Fibroblast of lung (primary cell): ENCODE results near the gene CERS1.

ENCODE experiments used
- EZH2 ChIP-seq: IDR thresholded peaks from 2 replicates; pipeline ENCODE4 v1.5.1; 2012; ENCODE audit warnings: low read length, control low read depth, mild to moderate bottlenecking; ENCODE audit errors: missing control alignments
- TF ChIP-seq, protein P1 (sequence below), 2 donors: IDR thresholded peaks in 1 of 2; conservative IDR thresholded peaks in 1 of 2; 1 replicate in 1 of 2; 2 replicates in 1 of 2; pipeline ENCODE4 v1.5.1; 2011 to 2012; ENCODE audit warnings: low read length in 2 of 2, control low read depth in 1 of 2, inconsistent platforms in 1 of 2, low read depth in 1 of 2, mild to moderate bottlenecking in 1 of 2

DNA sequence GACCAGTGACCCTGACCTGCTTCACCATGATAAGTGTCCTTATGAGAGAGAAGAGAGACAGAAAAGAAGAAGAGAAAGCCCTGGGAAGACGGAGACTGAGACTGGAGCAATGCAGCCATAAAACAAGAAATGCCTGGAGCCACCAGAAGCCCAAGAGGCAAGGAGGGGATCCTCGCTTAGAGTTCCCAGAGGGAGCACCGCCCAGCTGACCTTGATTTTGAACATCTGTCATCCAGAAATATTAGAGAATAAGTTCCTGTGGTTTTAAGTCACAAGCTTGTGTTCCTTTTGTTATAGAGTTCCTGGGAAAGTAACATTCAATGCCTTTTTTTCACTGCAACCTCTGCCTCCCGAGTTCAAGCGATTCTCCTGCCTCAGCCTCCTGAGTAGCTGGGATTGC is 20.2 kb downstream of the CERS1 start:
- TF ChIP-seq, protein P1, sequence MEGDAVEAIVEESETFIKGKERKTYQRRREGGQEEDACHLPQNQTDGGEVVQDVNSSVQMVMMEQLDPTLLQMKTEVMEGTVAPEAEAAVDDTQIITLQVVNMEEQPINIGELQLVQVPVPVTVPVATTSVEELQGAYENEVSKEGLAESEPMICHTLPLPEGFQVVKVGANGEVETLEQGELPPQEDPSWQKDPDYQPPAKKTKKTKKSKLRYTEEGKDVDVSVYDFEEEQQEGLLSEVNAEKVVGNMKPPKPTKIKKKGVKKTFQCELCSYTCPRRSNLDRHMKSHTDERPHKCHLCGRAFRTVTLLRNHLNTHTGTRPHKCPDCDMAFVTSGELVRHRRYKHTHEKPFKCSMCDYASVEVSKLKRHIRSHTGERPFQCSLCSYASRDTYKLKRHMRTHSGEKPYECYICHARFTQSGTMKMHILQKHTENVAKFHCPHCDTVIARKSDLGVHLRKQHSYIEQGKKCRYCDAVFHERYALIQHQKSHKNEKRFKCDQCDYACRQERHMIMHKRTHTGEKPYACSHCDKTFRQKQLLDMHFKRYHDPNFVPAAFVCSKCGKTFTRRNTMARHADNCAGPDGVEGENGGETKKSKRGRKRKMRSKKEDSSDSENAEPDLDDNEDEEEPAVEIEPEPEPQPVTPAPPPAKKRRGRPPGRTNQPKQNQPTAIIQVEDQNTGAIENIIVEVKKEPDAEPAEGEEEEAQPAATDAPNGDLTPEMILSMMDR (conservative IDR thresholded peaks at IDR 0.05 in 1 of 2, IDR thresholded peaks at IDR 0.05 in 1 of 2; ENCODE audit: low read depth in 1 of 2, low read length in 2 of 2) = no peak
- TF ChIP-seq EZH2 = no peak
